VCaP (cell line): ENCODE measurements around the gene AADACL3.
"Not testable (repeated sequence)": the region's sequence is repeated elsewhere in the genome, so short reads cannot be mapped to it uniquely, and the experiment has no call there.

ENCODE experiments used
- H3K27ac ChIP-seq: fragments of 450-650 bp; 2 replicates; pipeline ENCODE4 v1.5.1; 2017
- TF ChIP-seq, protein P1 (sequence below): fragments of 450-650 bp; conservative IDR thresholded peaks from 2 replicates; pipeline ENCODE4 v1.5.1; 2017; ENCODE audit warnings: mild to moderate bottlenecking, moderate library complexity

AADACL3 gene, protein sequence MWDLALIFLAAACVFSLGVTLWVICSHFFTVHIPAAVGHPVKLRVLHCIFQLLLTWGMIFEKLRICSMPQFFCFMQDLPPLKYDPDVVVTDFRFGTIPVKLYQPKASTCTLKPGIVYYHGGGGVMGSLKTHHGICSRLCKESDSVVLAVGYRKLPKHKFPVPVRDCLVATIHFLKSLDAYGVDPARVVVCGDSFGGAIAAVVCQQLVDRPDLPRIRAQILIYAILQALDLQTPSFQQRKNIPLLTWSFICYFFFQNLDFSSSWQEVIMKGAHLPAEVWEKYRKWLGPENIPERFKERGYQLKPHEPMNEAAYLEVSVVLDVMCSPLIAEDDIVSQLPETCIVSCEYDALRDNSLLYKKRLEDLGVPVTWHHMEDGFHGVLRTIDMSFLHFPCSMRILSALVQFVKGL

DNA sequence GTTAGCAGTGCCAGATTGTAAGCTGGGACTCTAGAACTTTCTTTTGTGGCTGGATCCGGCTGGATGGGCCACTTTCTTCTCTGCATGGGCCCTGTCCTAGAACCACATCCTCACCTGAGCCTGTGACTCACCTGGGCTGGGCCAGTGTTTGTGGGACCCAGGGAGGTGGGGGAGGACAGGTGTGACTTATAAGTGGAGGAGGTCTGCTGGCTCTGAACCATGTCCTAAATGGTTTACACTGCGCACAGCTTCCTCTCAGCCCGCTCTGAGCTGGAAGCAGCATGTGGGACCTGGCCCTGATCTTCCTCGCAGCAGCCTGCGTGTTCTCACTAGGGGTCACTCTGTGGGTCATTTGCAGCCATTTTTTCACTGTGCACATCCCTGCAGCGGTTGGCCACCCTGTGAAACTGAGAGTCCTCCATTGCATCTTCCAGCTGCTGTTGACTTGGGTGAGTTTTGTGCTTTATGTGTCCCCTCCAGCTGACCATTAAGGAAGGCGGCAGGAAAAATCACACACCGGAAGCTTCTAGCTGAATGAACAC is at the start of gene AADACL3:
Gene AADACL3 (plus strand): TSS at position 215 of the 542 bp plus-strand sequence. CDS start 67 bp downstream, at position 282.
- H3K27ac ChIP-seq, result no peak within 1 kb of the TSS
- TF ChIP-seq, protein P1, sequence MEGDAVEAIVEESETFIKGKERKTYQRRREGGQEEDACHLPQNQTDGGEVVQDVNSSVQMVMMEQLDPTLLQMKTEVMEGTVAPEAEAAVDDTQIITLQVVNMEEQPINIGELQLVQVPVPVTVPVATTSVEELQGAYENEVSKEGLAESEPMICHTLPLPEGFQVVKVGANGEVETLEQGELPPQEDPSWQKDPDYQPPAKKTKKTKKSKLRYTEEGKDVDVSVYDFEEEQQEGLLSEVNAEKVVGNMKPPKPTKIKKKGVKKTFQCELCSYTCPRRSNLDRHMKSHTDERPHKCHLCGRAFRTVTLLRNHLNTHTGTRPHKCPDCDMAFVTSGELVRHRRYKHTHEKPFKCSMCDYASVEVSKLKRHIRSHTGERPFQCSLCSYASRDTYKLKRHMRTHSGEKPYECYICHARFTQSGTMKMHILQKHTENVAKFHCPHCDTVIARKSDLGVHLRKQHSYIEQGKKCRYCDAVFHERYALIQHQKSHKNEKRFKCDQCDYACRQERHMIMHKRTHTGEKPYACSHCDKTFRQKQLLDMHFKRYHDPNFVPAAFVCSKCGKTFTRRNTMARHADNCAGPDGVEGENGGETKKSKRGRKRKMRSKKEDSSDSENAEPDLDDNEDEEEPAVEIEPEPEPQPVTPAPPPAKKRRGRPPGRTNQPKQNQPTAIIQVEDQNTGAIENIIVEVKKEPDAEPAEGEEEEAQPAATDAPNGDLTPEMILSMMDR, result no peak

DNA sequence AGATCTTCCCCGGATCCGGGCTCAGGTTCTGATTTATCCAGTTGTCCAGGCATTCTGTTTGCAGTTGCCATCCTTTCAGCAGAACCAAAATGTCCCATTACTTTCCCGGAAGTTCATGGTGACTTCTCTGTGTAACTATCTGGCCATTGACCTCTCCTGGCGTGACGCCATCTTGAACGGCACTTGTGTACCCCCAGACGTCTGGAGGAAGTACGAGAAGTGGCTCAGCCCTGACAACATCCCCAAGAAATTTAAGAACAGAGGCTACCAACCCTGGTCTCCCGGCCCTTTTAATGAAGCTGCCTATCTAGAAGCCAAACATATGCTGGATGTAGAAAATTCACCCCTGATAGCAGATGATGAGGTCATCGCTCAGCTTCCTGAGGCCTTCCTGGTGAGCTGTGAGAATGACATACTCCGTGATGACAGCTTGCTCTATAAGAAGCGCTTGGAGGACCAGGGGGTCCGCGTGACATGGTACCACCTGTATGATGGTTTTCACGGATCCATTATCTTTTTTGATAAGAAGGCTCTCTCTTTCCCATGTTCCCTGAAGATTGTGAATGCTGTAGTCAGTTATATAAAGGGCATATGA is 49.7 kb upstream of the AADACL3 start:
- TF ChIP-seq, protein P1, result no peak
- H3K27ac ChIP-seq, result no peak overlapping the region

DNA sequence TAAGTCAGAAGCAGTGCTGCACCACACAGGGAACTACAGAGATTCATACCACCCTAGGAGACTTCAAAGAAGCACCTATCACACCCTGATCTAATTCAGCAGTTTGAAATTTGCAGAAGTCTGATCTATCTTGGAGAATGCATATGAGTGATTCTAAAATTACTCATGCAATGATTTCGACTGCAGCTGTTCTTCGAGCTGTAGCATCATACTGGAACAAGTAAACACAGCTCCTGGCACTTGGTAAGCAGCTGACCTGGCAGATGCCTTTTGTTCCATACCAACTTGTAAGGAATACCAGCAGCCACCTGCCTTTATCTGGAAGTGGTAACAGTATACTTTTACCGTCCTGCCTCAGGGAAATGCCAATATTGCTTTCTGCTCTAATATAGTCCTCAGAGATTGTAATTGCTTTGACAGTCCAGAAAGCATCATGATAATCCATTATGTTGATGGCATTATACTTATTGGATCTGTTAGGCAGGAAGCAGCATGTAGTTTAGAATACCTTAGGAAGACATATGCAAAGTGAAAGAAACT is 46.3 kb upstream of the AADACL3 start:
- TF ChIP-seq, protein P1, result no peak

DNA sequence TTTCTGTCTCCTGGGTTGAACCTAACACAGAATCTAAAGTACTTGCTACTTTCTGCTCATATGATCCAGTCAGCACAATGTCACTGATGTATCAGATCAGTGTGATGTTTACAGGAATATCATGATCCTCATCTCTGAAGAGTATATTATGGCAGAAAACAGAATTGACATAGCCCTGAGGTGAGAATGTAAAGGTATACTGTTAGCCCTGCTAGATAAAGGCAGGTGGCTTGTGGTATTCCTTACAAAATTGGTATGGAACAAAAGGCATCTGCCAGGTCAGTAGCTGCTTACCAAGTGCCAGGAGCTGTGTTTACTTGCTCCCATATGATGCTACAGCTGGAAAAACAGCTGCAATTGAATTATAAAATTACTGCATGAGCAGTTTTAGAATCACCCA is 41.6 kb upstream of the AADACL3 start:
- TF ChIP-seq, protein P1, result no peak

More for the DNA sequence above, 46.3 kb upstream of the AADACL3 start:
- H3K27ac ChIP-seq, result no peak overlapping the region

DNA sequence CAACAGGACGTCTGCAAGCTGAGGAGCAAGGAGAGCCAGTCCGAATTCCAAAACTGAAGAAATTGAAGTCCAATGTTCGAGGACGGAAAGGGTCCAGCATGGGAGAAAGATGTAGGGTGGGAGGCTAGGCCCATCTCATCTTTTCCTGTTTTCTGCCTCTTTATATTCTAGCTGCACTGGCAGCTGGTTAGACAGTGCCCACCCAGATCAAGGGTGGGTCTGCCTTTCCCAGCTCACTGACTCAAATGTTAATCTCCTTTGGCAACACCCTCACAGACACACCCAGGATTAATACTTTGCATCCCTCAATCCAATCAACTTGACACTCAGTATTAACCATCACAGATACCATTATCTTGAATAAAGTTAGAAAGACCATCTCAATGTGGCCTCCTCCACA is 39.8 kb upstream of the AADACL3 start:
- not testable (repeated sequence) for H3K27ac ChIP-seq

More for the DNA sequence above, 41.6 kb upstream of the AADACL3 start:
- no peak overlapping the region for H3K27ac ChIP-seq

DNA sequence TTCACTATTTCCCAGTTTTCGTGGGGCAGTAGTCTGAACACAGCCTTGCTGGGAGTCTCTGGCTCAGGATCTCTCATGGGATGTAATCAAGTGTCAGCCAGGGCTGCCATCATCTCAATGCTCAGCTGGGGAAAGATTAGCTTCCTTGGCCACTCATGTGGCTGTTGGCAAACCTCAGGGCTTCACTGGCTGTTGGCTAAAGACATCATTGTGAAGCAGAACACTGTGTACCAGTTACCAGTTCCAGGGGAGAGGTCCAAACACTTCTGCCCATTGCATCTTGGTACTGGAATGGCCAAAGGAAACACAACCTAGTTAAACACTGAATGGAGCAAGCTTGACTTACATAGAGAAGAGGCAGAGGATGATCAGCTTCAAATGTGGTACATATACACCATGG is 38.3 kb upstream of the AADACL3 start:
- H3K27ac ChIP-seq, result no peak overlapping the region
- TF ChIP-seq, protein P1, result no peak

DNA sequence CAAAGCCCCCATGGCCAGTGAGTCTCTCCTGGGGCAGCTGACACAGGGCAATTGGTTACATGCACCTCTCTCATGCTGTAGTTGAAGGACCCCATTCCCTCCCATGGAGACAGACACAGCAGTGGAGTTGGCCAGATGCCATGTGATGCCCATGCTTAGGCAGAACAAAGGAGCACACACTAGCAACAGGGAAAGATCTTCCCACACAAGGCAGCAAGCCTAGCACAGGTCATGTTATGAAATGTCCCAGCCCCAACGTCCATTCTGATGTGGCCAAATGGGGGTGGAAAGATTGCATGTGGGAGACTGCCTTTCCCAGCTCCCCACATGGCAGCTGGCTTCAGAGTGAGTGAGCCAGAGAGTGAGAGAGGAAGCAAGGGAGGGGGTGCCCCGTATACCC is 37.6 kb upstream of the AADACL3 start:
- TF ChIP-seq, protein P1, result no peak
- no peak overlapping the region for H3K27ac ChIP-seq
